HPDE6-E6E7 (cell line): ENCODE results near the gene MYH9.

Source experiments
- DNase-seq: peaks from one replicate; pipeline ENCODE4 v3.0.0; 2011; ENCODE audit warnings: missing footprints; ENCODE audit errors: extremely low spot score

Gene MYH9

DNA sequence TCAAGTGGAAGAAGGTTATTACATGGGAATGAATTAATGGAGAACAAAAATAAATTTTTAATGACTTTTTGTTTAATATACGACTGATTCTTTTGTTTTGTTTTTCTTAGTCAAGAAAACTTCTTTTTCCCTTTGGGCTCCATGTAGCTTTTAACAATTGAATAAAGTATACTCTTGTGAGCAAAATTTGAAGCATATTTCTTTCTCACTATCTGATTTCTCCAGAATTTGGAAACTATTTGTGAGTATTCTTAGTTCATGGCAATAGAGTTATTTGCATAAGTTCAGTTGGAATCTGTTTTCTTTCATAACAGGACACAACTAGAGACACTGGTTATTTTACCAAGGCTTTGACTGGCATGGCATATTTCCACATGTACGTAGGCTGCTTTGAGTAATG is 138.6 kb downstream of the MYH9 start:
- no peak for DNase-seq

DNA sequence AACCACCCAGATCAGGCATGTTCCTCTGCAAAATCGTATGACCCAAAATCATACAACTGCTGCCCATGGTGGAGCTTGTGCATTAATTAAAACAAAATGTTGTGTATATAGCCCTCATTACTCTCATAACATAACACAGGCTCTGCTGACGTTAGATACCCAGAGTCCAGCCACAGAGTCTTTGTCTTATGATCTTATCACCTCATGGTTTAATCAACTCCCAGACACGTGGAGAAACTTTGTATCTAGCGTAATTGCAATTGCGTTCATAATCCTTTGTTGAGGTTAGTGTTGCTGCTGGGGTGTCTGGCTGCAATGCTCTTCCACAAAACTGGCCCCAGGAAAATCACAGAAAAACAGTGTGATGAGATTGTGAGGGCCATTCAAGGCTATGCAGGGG is 139.8 kb downstream of the MYH9 start:
- DNase-seq = no peak

GRCh38 chr22:36246718-36247117 is 141.0 kb downstream of the MYH9 start:
- DNase-seq = no peak

- no peak for DNase-seq
These were observed 141.9 kb downstream of the MYH9 start for GRCh38 chr22:36245805-36246356.

DNA sequence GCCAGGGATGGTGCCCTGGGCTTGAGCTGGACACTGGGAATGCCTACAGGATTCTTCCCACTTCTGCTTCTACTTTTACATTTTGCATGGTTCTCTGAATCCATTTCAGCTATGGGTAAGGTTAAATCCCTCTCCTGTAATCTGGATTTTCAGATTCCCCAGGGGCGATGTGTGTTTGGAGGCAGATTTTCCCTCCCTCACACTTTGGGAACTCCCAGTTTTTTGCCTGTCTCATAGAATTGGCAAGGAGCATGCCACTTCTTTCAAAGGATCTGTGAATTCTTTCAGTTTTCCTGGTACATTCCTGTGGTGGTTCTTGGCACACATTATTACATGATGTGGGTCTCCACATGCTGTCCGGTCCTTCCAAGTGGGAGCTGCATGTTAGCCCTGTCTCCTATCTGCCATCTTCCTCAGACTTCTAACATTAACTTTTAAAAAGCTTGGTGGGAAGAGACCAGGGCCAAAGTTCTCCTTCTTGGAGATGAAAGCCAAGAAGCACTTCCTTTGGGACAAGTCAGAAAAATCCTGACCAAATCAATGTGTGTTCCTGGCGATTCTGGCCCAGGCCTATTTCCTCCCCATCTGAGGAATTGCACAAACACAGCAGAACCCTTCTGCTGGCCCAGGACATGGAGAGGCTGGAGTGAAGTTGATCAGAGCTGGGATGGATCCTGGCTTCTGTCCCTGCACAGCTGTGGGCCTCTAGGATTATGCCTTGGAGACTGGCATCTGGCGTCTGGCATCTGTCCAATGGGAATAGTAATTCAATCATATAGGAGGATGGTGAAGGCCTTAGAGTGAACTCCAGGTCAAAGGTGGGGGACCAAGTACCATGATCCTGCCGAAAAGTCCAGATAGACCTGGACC is 143.0 kb downstream of the MYH9 start:
- no peak for DNase-seq

DNA sequence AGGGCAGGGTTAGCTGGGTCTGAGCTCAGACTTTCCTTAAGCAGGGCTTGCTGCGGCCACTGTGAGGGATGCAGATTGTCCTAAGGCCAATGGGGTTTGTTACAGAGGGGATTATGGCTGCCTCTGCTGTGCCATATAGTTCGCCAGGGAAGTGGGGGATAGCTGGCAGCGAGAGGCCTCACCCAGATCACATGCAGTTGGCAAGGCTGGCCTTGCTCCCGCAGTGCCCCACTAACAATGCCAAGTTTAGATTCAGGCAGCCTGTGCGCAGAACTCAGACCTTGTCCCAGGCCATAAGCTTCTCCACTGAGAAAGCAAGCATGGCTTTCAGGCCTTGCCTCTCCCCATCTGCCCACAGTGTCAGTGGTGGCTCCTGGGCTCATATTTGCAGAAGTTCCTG is 143.8 kb downstream of the MYH9 start:
- no peak for DNase-seq

DNA sequence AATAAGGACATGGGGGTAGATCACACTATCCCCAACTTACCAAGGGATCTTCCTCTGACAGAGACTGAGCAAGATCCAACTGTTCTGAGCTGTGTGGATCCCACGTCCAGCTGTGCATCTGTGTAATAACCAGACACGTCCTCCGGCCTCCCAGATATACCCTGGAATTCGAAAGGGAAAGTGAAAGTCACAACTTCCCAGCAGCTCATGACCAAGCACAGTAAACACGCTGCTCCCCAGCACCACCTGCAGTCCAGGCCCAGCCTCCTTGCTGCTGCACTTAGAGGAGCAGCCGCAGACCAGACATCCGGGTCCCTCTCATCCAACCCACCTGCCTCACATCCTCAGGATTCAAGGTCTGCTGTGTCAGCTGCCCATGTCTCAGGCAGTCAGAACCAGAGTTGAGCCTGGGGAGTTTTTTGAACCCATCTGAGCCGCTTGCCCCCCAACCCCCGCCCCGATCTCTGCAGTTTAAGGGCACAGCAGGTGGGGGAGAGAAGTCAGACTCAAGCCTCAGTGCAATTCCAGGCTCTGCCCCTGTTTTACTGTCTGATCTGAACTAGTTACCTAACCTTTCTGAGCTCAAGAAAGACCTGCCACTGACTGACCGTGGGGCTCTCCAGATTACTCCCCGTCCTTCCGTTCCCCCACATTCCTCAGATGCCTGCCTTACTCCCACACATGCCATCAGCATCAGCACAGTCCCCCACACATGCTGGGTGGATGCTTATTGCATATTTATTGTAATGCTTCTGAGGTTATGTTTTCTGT is 148.2 kb downstream of the MYH9 start, which contains the start of gene APOL2:
Gene APOL2, minus strand, starts transcription at position 127 of the 771 bp plus-strand sequence. CDS start 6,365 bp downstream, outside the sequence.
- peak; percentile 91 for DNase-seq

- no peak for DNase-seq
These were observed 148.7 kb downstream of the MYH9 start for GRCh38 chr22:36239150-36239400.

GRCh38 chr22:36238373-36239149 is 149.2 kb downstream of the MYH9 start:
- no peak for DNase-seq

GRCh38 chr22:36237462-36238372 is 150.1 kb downstream of the MYH9 start:
- DNase-seq = no peak

- peak; percentile 36 for DNase-seq
These were observed 151.1 kb downstream of the MYH9 start for GRCh38 chr22:36236388-36237319.

- no peak for DNase-seq
These were observed 152.2 kb downstream of the MYH9 start for GRCh38 chr22:36235585-36235984.

- no peak for DNase-seq
These were observed 152.8 kb downstream of the MYH9 start for GRCh38 chr22:36234919-36235318.

- DNase-seq = no peak
These were observed 153.6 kb downstream of the MYH9 start for GRCh38 chr22:36234213-36234612.

DNA sequence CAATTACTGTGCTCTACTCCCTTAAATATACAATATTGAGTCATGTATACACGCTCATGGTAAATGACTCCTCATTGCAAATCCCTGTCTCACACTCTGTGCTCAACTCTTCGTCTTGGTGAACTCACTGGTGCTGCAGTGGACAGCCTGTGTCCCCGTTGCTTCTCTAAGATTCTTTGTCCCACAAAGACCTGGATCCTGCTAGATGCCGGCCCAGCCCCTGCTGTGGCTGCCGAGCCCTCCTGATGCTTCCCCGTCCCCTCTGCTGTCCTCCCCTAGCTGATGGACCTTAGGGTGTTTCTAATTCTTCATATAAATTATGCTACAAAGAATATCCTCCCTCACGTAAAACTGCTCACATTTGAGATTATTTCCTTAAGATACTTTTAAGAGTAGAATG is 154.0 kb downstream of the MYH9 start:
- no peak for DNase-seq

GRCh38 chr22:36232715-36233401 is 154.9 kb downstream of the MYH9 start:
- no peak for DNase-seq
